HEK293 (cell line): Measurements from ENCODE around the gene ANKRD11.

Experiments
- CTCF ChIA-PET: fragments of 350-600 bp; formaldehyde crosslinking; extraction: SDS; loops from one replicate; lab custom pipeline; 2021; ENCODE audit warnings: antibody characterized with exemption; lab: Yijun Ruan, JAX
- POLR2A ChIA-PET: fragments of 300-600 bp; formaldehyde crosslinking; extraction: SDS; loops from one replicate; lab custom pipeline; 2020; ENCODE audit warnings: antibody characterized with exemption, inconsistent platforms; lab: Yijun Ruan, JAX
- H3K27ac ChIP-seq: fragments of 200-500 bp; sonication (Bioruptor generic); 2 replicates; pipeline ENCODE4 v1.5.1; 2014; ENCODE audit warnings: low read depth, low read length, control low read depth, inconsistent platforms; ENCODE audit errors: extremely low read depth
- H3K36me3 ChIP-seq, 2 experiments: fragments of 200-500 bp in 1 of 2; sonication (Bioruptor generic) in 1 of 2; 1 replicate in 1 of 2; 2 replicates in 1 of 2; pipeline ENCODE4 v1.5.1; 2014 to 2017; ENCODE audit warnings: inconsistent platforms in 2 of 2, low read length in 2 of 2; ENCODE audit not compliant: control insufficient read depth in 2 of 2, insufficient read depth in 1 of 2
- H3K4me1 ChIP-seq: fragments of 200-500 bp; sonication (Bioruptor generic); 2 replicates; pipeline ENCODE4 v1.5.1; 2014; ENCODE audit warnings: mild to moderate bottlenecking, low read length, inconsistent platforms; ENCODE audit not compliant: control insufficient read depth, insufficient read depth
- H3K4me3 ChIP-seq: 2 replicates; pipeline ENCODE4 v1.5.1; 2011; ENCODE audit warnings: low read depth, mild to moderate bottlenecking, control low read depth, low read length, moderate library complexity
- H3K9me3 ChIP-seq: fragments of 200-500 bp; sonication (Bioruptor generic); 2 replicates; pipeline ENCODE4 v1.5.1; 2014; ENCODE audit warnings: low read depth, low read length, inconsistent platforms; ENCODE audit not compliant: control insufficient read depth, insufficient read depth
- HOXD13 ChIP-seq: sonication (generic); formaldehyde crosslinking; IDR thresholded peaks from 2 replicates; pipeline ENCODE4 v1.8.0; 2022; ENCODE audit warnings: missing genetic modification reagents, borderline replicate concordance
- KLF8 ChIP-seq: fragments of 450-650 bp; formaldehyde crosslinking; IDR thresholded peaks from 2 replicates; pipeline ENCODE4 v1.5.1; 2016; ENCODE audit warnings: missing biosample characterization, missing genetic modification characterization
- PATZ1 ChIP-seq: fragments of 450-650 bp; formaldehyde crosslinking; IDR thresholded peaks from 2 replicates; pipeline ENCODE4 v1.5.1; 2016; ENCODE audit warnings: missing biosample characterization, missing genetic modification characterization
- SCRT1 ChIP-seq: fragments of 450-650 bp; formaldehyde crosslinking; IDR thresholded peaks from 2 replicates; pipeline ENCODE4 v1.5.1; 2016; ENCODE audit warnings: missing biosample characterization, missing genetic modification characterization, borderline replicate concordance
- SP7 ChIP-seq: fragments of 450-650 bp; formaldehyde crosslinking; IDR thresholded peaks from 2 replicates; pipeline ENCODE4 v1.5.1; 2016; ENCODE audit warnings: missing biosample characterization, missing genetic modification characterization
- ZBTB10 ChIP-seq: fragments of 450-650 bp; formaldehyde crosslinking; IDR thresholded peaks from 2 replicates; pipeline ENCODE4 v1.5.1; 2016; ENCODE audit warnings: missing biosample characterization, missing genetic modification characterization
- ZBTB11 ChIP-seq: fragments of 450-650 bp; formaldehyde crosslinking; conservative IDR thresholded peaks from 2 replicates; pipeline ENCODE4 v1.5.1; 2016; ENCODE audit warnings: low read depth, missing biosample characterization, missing genetic modification characterization
- ZBTB7A ChIP-seq: fragments of 450-650 bp; formaldehyde crosslinking; IDR thresholded peaks from 2 replicates; pipeline ENCODE4 v1.5.1; 2016; ENCODE audit warnings: low read depth, missing biosample characterization, missing genetic modification characterization
- ZFHX2 ChIP-seq: fragments of 450-650 bp; formaldehyde crosslinking; conservative IDR thresholded peaks from 2 replicates; pipeline ENCODE4 v1.5.1; 2016; ENCODE audit warnings: missing biosample characterization, missing genetic modification characterization
- ZFP69B ChIP-seq: fragments of 450-650 bp; formaldehyde crosslinking; IDR thresholded peaks from 2 replicates; pipeline ENCODE4 v1.5.1; 2016; ENCODE audit warnings: missing biosample characterization, missing genetic modification characterization
- ZNF133 ChIP-seq: fragments of 450-650 bp; formaldehyde crosslinking; IDR thresholded peaks from 2 replicates; pipeline ENCODE4 v1.5.1; 2016; ENCODE audit warnings: missing biosample characterization, missing genetic modification characterization
- ZNF221 ChIP-seq: fragments of 450-650 bp; formaldehyde crosslinking; IDR thresholded peaks from 2 replicates; pipeline ENCODE4 v1.5.1; 2017; ENCODE audit warnings: missing biosample characterization, missing genetic modification characterization, borderline replicate concordance
- ZNF274 ChIP-seq, 2 experiments: fragments of 200-500 bp in 1 of 2; fragments of 450-650 bp in 1 of 2; sonication (Bioruptor generic) in 1 of 2; formaldehyde crosslinking in 1 of 2; IDR thresholded peaks; 2 replicates each; pipeline versions ENCODE4 v1.5.1 to v1.6.1; 2014 to 2016; ENCODE audit warnings: borderline replicate concordance in 1 of 2, inconsistent platforms in 1 of 2, low read length in 1 of 2, missing biosample characterization in 1 of 2, missing genetic modification characterization in 1 of 2
- ZNF37A ChIP-seq: fragments of 450-650 bp; IDR thresholded peaks from 2 replicates; pipeline ENCODE4 v1.5.1; 2018; ENCODE audit warnings: missing biosample characterization, missing genetic modification characterization
- ZNF426 ChIP-seq: fragments of 450-650 bp; formaldehyde crosslinking; IDR thresholded peaks from 2 replicates; pipeline ENCODE4 v1.5.1; 2017; ENCODE audit warnings: missing biosample characterization, missing genetic modification characterization, mild to moderate bottlenecking, inconsistent platforms, moderate library complexity
- ZNF624 ChIP-seq: fragments of 450-650 bp; formaldehyde crosslinking; IDR thresholded peaks from 2 replicates; pipeline ENCODE4 v1.5.1; 2017; ENCODE audit warnings: missing biosample characterization, missing genetic modification characterization
- ZNF677 ChIP-seq: fragments of 450-650 bp; IDR thresholded peaks from 2 replicates; pipeline ENCODE4 v1.5.0; 2018; ENCODE audit warnings: missing biosample characterization, mild to moderate bottlenecking, missing genetic modification characterization, moderate library complexity
- ZNF707 ChIP-seq: fragments of 450-650 bp; formaldehyde crosslinking; IDR thresholded peaks from 2 replicates; pipeline ENCODE4 v1.5.1; 2016; ENCODE audit warnings: missing biosample characterization, missing genetic modification characterization
- ZNF785 ChIP-seq: fragments of 450-650 bp; formaldehyde crosslinking; IDR thresholded peaks from 2 replicates; pipeline ENCODE4 v1.5.1; 2016; ENCODE audit warnings: missing biosample characterization, missing genetic modification characterization

The ANKRD11 gene

GRCh38 chr16:89288966-89289365 is 201.4 kb downstream of the ANKRD11 start (continued):
- no peak for TF ChIP-seq ZFP69B (tag by site-specific recombination)
- TF ChIP-seq, all 188 proteins: peak for 0

- no peaks in the 10 kb centered on the region for H3K9me3 ChIP-seq
- ChIA-PET POLR2A (interaction anchor here (1.4 kb wide), 1 partner anchor 42 kb away, joined by 4 read pairs; no protein-coding TSS in a partner anchor), CTCF (interaction anchor here (0.6 to 2.1 kb wide), 16 partner anchors 8 to 476 kb away, joined by 3 to 9 read pairs (median 4); no protein-coding TSS in a partner anchor)
- TF ChIP-seq ZFHX2 (tag by site-specific recombination) (no peak), ZNF677 (tag by site-specific recombination) (no peak), SCRT1 (no peak), KLF8 (tag by site-specific recombination) (no peak), HOXD13 (no peak), ZBTB10 (no peak), ZBTB7A (tag by site-specific recombination) (no peak), ZNF785 (tag by site-specific recombination) (no peak), ZNF274 (IDR thresholded peaks at IDR 0.05; ENCODE audit: low read length) (no peak), ZNF274 (tag by site-specific recombination; IDR thresholded peaks at IDR 0.05; ENCODE audit: borderline replicate concordance) (no peak), ZNF707 (tag by site-specific recombination) (no peak), ZNF133 (no peak), ZNF221 (tag by site-specific recombination) (no peak)
- H3K4me1 ChIP-seq: no peaks in the 10 kb centered on the region
- H3K27ac ChIP-seq: no peak overlapping the region
- H3K36me3 ChIP-seq: peaks cover 7 to 70% of the 10 kb centered on the region in 2 experiments
- no peak overlapping the region for H3K4me3 ChIP-seq
Observed at GRCh38 chr16:89288577-89288844, 201.8 kb downstream of the ANKRD11 start.

- H3K4me3 ChIP-seq: no peak overlapping the region
- no peaks in the 10 kb centered on the region for H3K9me3 ChIP-seq
- ChIA-PET POLR2A (no interaction called here), CTCF (interaction anchor here (1.0 to 2.1 kb wide), 5 partner anchors 10 to 70 kb away, joined by 3 to 8 read pairs (median 5); partner anchors contain the start of gene ZNF778)
- TF ChIP-seq ZNF426 (tag by site-specific recombination): no peak
- no peak for TF ChIP-seq PATZ1
- no peak for TF ChIP-seq ZBTB11 (tag by site-specific recombination)
- no peak for TF ChIP-seq ZNF221 (tag by site-specific recombination)
- TF ChIP-seq ZNF624 (tag by site-specific recombination): no peak
- TF ChIP-seq SP7 (tag by site-specific recombination): no peak
- no peak for TF ChIP-seq ZNF37A (tag by site-specific recombination)
- no peaks in the 10 kb centered on the region for H3K4me1 ChIP-seq
- no peak overlapping the region for H3K27ac ChIP-seq
- H3K36me3 ChIP-seq: peaks cover 7 to 76% of the 10 kb centered on the region in 2 experiments
Observed at GRCh38 chr16:89287777-89288576, 202.4 kb downstream of the ANKRD11 start.
